ENCODE measurements around the gene FGFR1OP2.
A peak's percentile ranks its signal among the peaks of the same experiment; 100 is the strongest.

Gene FGFR1OP2

DNA sequence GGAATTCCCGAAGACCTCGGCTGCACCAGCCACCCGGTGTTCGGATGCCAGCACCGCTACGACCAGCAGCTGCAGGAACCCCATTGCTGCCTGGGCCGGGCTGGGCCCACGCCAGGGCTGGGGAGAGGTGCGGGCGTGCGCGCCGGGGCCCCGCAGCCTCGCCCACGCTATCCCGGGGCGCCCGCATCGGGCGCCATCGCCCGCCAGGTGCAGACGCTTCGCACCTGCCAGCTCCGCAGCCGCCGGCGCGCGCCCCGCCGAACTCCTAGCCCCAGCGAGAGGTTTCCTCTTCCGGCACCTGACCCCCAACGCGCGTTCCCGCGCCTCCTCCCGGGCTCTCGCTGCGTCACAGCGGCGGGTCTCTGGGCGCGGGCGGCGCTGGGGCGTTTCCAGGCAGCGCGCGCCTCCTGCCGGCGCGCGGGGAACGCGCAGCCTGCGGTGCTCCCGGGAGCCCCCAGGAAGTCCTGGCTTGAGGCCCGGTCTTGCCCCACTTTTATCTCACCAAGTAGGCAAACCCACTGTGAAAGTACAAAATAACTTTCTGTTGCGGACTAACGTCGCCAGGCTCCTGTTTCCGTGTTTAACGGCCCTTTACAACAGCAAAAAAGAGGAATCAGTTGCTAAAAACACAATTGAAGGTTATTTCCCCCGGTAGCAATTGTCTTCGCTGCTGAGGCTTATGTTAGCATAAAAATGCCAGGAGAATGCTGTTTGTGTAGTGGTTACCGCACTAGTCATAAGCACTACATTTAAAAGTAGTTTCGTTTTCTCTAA, 76.0 kb downstream of the FGFR1OP2 start, which contains the start of gene TM7SF3:
TSS of gene TM7SF3 (minus strand) at position 300 of the 774 bp plus-strand sequence. CDS start at position 84, 216 bp downstream.
- DNase-seq (ENCODE audit: low read depth) = peak; percentile 79
- TF ChIP-seq CTCF (conservative IDR thresholded peaks at IDR 0.05; ENCODE audit: low read length) = peak; percentile 56
- H3K4me3 ChIP-seq (ENCODE audit: low read length) = peak within 1 kb of the TSS; percentile 87

DNA sequence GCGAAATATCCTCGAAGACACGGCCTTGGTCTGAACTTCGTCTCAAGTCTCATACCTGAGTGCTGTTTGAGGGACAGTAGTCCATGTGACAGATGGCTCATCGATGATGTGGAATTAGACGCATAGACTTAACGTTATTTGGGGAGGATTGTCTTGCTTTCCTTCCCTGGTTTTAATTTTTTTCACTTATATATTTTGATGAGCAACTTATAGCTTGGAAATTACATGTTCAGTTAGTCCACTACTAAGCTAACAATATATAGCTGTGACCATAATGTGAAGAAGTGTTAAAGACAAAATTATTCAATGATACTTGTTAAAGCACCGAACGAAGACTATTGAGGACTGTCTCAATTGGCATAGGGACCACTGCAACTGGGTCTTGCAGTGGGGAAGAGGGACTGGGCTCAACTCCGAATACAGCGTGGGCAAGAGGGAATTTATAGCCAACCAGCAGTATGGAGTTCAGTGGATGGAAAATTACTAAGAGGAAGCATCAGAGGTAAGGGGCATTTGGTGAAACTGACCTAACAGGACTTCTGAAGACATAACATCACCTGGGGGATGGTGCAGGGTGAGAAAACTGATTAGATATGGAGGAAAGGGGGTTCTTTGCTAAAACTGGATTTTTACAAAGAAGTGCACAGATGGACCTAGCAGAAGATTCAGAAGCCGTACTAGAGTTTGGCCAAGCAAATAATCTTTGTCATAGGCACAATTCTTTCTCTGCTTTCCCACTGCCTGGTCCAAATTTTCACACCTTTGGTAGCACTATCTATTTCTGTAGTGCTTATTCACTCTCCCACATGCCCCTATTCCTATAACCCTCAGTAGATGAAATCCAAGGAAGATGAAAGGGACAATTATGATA, 76.8 kb downstream of the FGFR1OP2 start:
- H3K4me3 ChIP-seq (ENCODE audit: low read length) = peak overlapping the region; percentile 87
- no peak for DNase-seq (ENCODE audit: low read depth)
- TF ChIP-seq CTCF (conservative IDR thresholded peaks at IDR 0.05; ENCODE audit: low read length) = no peak; the same call in 1 of the 2 replicates

- peak; percentile 51 for TF ChIP-seq CTCF (conservative IDR thresholded peaks at IDR 0.05; ENCODE audit: low read length)
- peak; percentile 47 for DNase-seq (ENCODE audit: low read depth)
- H3K4me3 ChIP-seq (ENCODE audit: low read length) = no peak overlapping the region
These were observed 77.4 kb downstream of the FGFR1OP2 start for GRCh38 chr12:27015730-27016076.

Data from AG10803 (cell line).